HCT116 (cell line): Measurements from ENCODE around the gene PRRT1B. TPM values are rescaled to one million over a fixed set of nuclear protein-coding genes. Genes with fewer than 3 reads are reported as not detected.

ENCODE experiments used
- ATAC-seq: fragments of 200-7000 bp; cut with Tn5 transposase; 2 replicates; pipeline ENCODE4 v1.9.1; 2020; ENCODE audit warnings: mild to moderate bottlenecking, moderate library complexity
- BruUV-seq: library from RNA; stranded (reverse); fragments of 400-500 nt; replicated peaks from 2 replicates; lab custom pipeline; 2021; lab: Mats Ljungman, UMichigan
- CTCF ChIA-PET: fragments of 300-600 bp; sonication (Branson Sonifier 250); formaldehyde crosslinking; loops from one replicate; lab custom pipeline; 2021; ENCODE audit warnings: antibody characterized with exemption; lab: Charles Lee
- POLR2A ChIA-PET: fragments of 300-600, 350-600 bp; sonication (Branson Sonifier 250); formaldehyde crosslinking; loops from one replicate; lab custom pipeline; 2021; ENCODE audit warnings: antibody characterized with exemption; lab: Charles Lee
- RAD21 ChIA-PET, 2 experiments: fragments of 300-600 bp; sonication (Branson Sonifier 250); formaldehyde crosslinking; loops; one replicate each; lab custom pipeline; 2023; ENCODE audit warnings: low total read pairs in 2 of 2; ENCODE audit not compliant: uncharacterized antibody in 2 of 2, unreplicated experiment in 2 of 2, low non-redundant PET in 1 of 2; lab: Charles Lee
- DNase-seq: peaks from one replicate; pipeline ENCODE4 v3.0.0-alpha.2; 2010; ENCODE audit warnings: low read depth, low spot score
- H2AFZ ChIP-seq: fragments of 200-600 bp; shearing (Covaris generic), sonication (generic); 2 replicates; pipeline ENCODE4 v1.6.1; 2017; ENCODE audit warnings: low read depth, mixed run types, mixed read lengths, antibody characterized with exemption, low read length; ENCODE audit not compliant: poor library complexity, severe bottlenecking
- H3K27ac ChIP-seq: 2 replicates; pipeline ENCODE4 v1.5.1; 2012; ENCODE audit warnings: low read depth, low read length
- H3K27me3 ChIP-seq: fragments of 200-600 bp; sonication (generic); 2 replicates; pipeline ENCODE4 v1.6.1; 2016; ENCODE audit warnings: mixed run types, low read length, mixed read lengths; ENCODE audit not compliant: insufficient read depth
- H3K36me3 ChIP-seq, 2 experiments: fragments of 200-500 bp in 1 of 2; fragments of 200-600 bp in 1 of 2; sonication (Bioruptor generic) in 1 of 2; sonication (generic) in 1 of 2; 2 replicates each; pipeline versions ENCODE4 v1.5.1 to v1.6.1; 2014 to 2016; ENCODE audit warnings: low read length in 2 of 2, inconsistent platforms in 1 of 2, mixed read lengths in 1 of 2, mixed run types in 1 of 2; ENCODE audit not compliant: insufficient read depth in 2 of 2, control insufficient read depth in 1 of 2
- H3K4me1 ChIP-seq, 2 experiments: fragments of 200-600 bp in 1 of 2; sonication (generic) in 1 of 2; 2 replicates each; pipeline versions ENCODE4 v1.5.1 to v1.6.1; 2012 to 2017; ENCODE audit warnings: low read length in 2 of 2, inconsistent platforms in 1 of 2, mild to moderate bottlenecking in 1 of 2, mixed read lengths in 1 of 2, mixed run types in 1 of 2, moderate library complexity in 1 of 2; ENCODE audit not compliant: insufficient read depth in 2 of 2, control insufficient read depth in 1 of 2
- H3K4me2 ChIP-seq: fragments of 200-600 bp; sonication (generic); 2 replicates; pipeline ENCODE4 v1.6.1; 2017; ENCODE audit warnings: mixed run types, low read length, mixed read lengths
- H3K4me3 ChIP-seq, 2 experiments: fragments of 200-600 bp in 1 of 2; sonication (generic) in 1 of 2; replicated peaks in 1 of 2; 2 replicates each; pipeline ENCODE4 v1.5.1; 2011 to 2016; ENCODE audit warnings: low read length in 2 of 2, control low read depth in 1 of 2, low read depth in 1 of 2, mild to moderate bottlenecking in 1 of 2, mixed read lengths in 1 of 2, mixed run types in 1 of 2
- H3K79me2 ChIP-seq: fragments of 200-600 bp; sonication (generic); 2 replicates; pipeline ENCODE4 v1.6.1; 2017; ENCODE audit warnings: mild to moderate bottlenecking, mixed run types, low read length, moderate library complexity, mixed read lengths; ENCODE audit not compliant: insufficient read depth
- H3K9ac ChIP-seq: fragments of 200-600 bp; sonication (generic); 2 replicates; pipeline ENCODE4 v1.6.1; 2016; ENCODE audit warnings: low read length, mixed read lengths
- H3K9me2 ChIP-seq: fragments of 200-600 bp; sonication (generic), shearing (Covaris generic); 2 replicates; pipeline ENCODE4 v1.6.1; 2017; ENCODE audit warnings: mixed run types, mild to moderate bottlenecking, moderate library complexity; ENCODE audit not compliant: insufficient read depth
- H3K9me3 ChIP-seq, 2 experiments: fragments of 200-500 bp in 1 of 2; fragments of 200-600 bp in 1 of 2; sonication (Bioruptor generic) in 1 of 2; sonication (generic) in 1 of 2; 2 replicates each; pipeline ENCODE4 v1.6.1; 2014 to 2017; ENCODE audit warnings: low read length in 2 of 2, mixed read lengths in 2 of 2, inconsistent platforms in 1 of 2, low read depth in 1 of 2, mild to moderate bottlenecking in 1 of 2, mixed run types in 1 of 2, moderate library complexity in 1 of 2; ENCODE audit not compliant: control insufficient read depth in 1 of 2, insufficient read depth in 1 of 2
- H4K20me1 ChIP-seq: fragments of 200-600 bp; sonication (generic), shearing (Covaris generic); 2 replicates; pipeline ENCODE4 v1.6.1; 2017; ENCODE audit warnings: mixed run types, mild to moderate bottlenecking, moderate library complexity; ENCODE audit not compliant: insufficient read depth
- CEBPB ChIP-seq: IDR thresholded peaks from 2 replicates; pipeline ENCODE4 v1.6.1; 2012; ENCODE audit warnings: low read depth
- JUND ChIP-seq: IDR thresholded peaks from 2 replicates; pipeline ENCODE4 v1.6.1; 2012
- POLR2A ChIP-seq: IDR thresholded peaks from 2 replicates; pipeline ENCODE4 v1.7.0; 2011; ENCODE audit warnings: borderline replicate concordance; ENCODE audit not compliant: insufficient read depth, insufficient read length; ENCODE audit errors: extremely low read depth
- SRF ChIP-seq: IDR thresholded peaks from 2 replicates; pipeline ENCODE4 v1.6.1; 2012; ENCODE audit warnings: low read depth
- TCF7L2 ChIP-seq: IDR thresholded peaks from 2 replicates; pipeline ENCODE4 v1.7.0; 2011; ENCODE audit warnings: borderline replicate concordance, inconsistent platforms; ENCODE audit not compliant: insufficient read depth, insufficient read length; ENCODE audit errors: extremely low read depth
- YY1 ChIP-seq: IDR thresholded peaks from 2 replicates; pipeline ENCODE4 v1.6.1; 2011; ENCODE audit warnings: low read length, low read depth, moderate library complexity, mild to moderate bottlenecking; ENCODE audit not compliant: insufficient replicate concordance; ENCODE audit errors: extremely low read depth
- ZNF274 ChIP-seq: fragments of 200-500 bp; sonication (Bioruptor generic); IDR thresholded peaks from 2 replicates; pipeline ENCODE4 v1.6.1; 2014; ENCODE audit warnings: mild to moderate bottlenecking, low read depth, low read length, inconsistent platforms
- intact Hi-C: fragments of 100-400 bp; cut with micrococcal nuclease; formaldehyde crosslinking; loops from 2 replicates; pipeline ENCODE4 v1.10.0; 2022
- total RNA-seq: library from RNA; stranded (reverse); gene quantifications from one replicate; pipeline ENCODE4 v1.2.1, GENCODE V29; 2021; ENCODE audit not compliant: unreplicated experiment
- TF ChIP-seq, protein P1 (sequence below): IDR thresholded peaks from 2 replicates; pipeline ENCODE4 v1.6.1; 2012; ENCODE audit warnings: low read depth
- TF ChIP-seq, protein P2 (sequence below): IDR thresholded peaks from 2 replicates; pipeline ENCODE4 v1.6.1; 2012
- TF ChIP-seq, protein P3 (sequence below), 3 experiments: fragments of 200-600 bp in 1 of 3; sonication (generic) in 1 of 3; IDR thresholded peaks in 2 of 3; conservative IDR thresholded peaks in 1 of 3; 2 replicates each; pipeline ENCODE4 v1.5.1; 2012 to 2017; ENCODE audit warnings: low read depth in 2 of 3, low read length in 2 of 3, antibody characterized with exemption in 1 of 3, borderline replicate concordance in 1 of 3, control low read depth in 1 of 3, mild to moderate bottlenecking in 1 of 3, mixed read lengths in 1 of 3, mixed run types in 1 of 3, moderate library complexity in 1 of 3; ENCODE audit not compliant: insufficient read depth in 1 of 3
- TF ChIP-seq, protein P4 (sequence below): IDR thresholded peaks from 2 replicates; pipeline ENCODE4 v1.6.1; 2011; ENCODE audit warnings: mild to moderate bottlenecking, low read length, moderate library complexity; ENCODE audit not compliant: insufficient replicate concordance; ENCODE audit errors: extremely low read depth

The PRRT1B gene
- total RNA-seq, 1 experiment from 2014 or later: not detected

DNA sequence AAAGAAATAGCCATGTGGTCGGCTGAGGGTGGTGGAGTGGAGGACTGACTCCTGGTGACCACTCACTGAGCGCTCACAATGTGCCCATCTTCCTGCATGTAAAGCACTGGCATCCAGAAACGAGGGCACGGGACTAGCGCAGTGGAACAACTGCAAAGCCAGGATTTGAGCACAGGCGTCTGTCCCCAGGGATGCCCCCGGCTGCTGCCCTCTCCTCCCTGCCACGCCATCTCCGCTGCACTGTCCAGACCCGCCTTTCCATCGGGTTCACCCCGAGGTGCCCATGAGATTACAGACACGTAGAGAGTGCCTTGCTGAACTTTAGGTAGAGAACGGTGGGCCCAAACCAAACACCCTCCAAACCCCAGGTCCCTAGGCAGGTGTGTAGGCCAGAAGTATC is 44.7 kb downstream of the PRRT1B start:
- no peaks in the 10 kb centered on the region; a peak in 1 of 4 replicates for H3K36me3 ChIP-seq
- BruUV-seq: no TSS peak
- H3K9me2 ChIP-seq: no peaks in the 10 kb centered on the region
- no peaks in the 10 kb centered on the region for H3K27me3 ChIP-seq
- H3K4me2 ChIP-seq: no peak overlapping the region
- H3K4me1 ChIP-seq: no peaks in the 10 kb centered on the region
- ATAC-seq: no peak
- H3K9ac ChIP-seq: no peak overlapping the region
- CTCF ChIA-PET: no interaction called here
- H3K27ac ChIP-seq: no peak overlapping the region
- H3K79me2 ChIP-seq: no peaks in the 10 kb centered on the region
- H2AFZ ChIP-seq: no peak overlapping the region
- TF ChIP-seq ZNF274 (no peak), YY1 (no peak), POLR2A (no peak), TCF7L2 (no peak), SRF (no peak), CEBPB (no peak), JUND (no peak)
- TF ChIP-seq, protein P1, sequence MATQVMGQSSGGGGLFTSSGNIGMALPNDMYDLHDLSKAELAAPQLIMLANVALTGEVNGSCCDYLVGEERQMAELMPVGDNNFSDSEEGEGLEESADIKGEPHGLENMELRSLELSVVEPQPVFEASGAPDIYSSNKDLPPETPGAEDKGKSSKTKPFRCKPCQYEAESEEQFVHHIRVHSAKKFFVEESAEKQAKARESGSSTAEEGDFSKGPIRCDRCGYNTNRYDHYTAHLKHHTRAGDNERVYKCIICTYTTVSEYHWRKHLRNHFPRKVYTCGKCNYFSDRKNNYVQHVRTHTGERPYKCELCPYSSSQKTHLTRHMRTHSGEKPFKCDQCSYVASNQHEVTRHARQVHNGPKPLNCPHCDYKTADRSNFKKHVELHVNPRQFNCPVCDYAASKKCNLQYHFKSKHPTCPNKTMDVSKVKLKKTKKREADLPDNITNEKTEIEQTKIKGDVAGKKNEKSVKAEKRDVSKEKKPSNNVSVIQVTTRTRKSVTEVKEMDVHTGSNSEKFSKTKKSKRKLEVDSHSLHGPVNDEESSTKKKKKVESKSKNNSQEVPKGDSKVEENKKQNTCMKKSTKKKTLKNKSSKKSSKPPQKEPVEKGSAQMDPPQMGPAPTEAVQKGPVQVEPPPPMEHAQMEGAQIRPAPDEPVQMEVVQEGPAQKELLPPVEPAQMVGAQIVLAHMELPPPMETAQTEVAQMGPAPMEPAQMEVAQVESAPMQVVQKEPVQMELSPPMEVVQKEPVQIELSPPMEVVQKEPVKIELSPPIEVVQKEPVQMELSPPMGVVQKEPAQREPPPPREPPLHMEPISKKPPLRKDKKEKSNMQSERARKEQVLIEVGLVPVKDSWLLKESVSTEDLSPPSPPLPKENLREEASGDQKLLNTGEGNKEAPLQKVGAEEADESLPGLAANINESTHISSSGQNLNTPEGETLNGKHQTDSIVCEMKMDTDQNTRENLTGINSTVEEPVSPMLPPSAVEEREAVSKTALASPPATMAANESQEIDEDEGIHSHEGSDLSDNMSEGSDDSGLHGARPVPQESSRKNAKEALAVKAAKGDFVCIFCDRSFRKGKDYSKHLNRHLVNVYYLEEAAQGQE: no peak
- TF ChIP-seq, protein P2, sequence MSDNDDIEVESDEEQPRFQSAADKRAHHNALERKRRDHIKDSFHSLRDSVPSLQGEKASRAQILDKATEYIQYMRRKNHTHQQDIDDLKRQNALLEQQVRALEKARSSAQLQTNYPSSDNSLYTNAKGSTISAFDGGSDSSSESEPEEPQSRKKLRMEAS: no peak
- TF ChIP-seq, protein P3, sequence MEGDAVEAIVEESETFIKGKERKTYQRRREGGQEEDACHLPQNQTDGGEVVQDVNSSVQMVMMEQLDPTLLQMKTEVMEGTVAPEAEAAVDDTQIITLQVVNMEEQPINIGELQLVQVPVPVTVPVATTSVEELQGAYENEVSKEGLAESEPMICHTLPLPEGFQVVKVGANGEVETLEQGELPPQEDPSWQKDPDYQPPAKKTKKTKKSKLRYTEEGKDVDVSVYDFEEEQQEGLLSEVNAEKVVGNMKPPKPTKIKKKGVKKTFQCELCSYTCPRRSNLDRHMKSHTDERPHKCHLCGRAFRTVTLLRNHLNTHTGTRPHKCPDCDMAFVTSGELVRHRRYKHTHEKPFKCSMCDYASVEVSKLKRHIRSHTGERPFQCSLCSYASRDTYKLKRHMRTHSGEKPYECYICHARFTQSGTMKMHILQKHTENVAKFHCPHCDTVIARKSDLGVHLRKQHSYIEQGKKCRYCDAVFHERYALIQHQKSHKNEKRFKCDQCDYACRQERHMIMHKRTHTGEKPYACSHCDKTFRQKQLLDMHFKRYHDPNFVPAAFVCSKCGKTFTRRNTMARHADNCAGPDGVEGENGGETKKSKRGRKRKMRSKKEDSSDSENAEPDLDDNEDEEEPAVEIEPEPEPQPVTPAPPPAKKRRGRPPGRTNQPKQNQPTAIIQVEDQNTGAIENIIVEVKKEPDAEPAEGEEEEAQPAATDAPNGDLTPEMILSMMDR (IDR thresholded peaks at IDR 0.05 in 2 of 3, conservative IDR thresholded peaks at IDR 0.05 in 1 of 3; ENCODE audit: borderline replicate concordance in 1 of 3, insufficient read depth in 1 of 3, low read depth in 2 of 3, low read length in 2 of 3): no peak
- TF ChIP-seq, protein P4, sequence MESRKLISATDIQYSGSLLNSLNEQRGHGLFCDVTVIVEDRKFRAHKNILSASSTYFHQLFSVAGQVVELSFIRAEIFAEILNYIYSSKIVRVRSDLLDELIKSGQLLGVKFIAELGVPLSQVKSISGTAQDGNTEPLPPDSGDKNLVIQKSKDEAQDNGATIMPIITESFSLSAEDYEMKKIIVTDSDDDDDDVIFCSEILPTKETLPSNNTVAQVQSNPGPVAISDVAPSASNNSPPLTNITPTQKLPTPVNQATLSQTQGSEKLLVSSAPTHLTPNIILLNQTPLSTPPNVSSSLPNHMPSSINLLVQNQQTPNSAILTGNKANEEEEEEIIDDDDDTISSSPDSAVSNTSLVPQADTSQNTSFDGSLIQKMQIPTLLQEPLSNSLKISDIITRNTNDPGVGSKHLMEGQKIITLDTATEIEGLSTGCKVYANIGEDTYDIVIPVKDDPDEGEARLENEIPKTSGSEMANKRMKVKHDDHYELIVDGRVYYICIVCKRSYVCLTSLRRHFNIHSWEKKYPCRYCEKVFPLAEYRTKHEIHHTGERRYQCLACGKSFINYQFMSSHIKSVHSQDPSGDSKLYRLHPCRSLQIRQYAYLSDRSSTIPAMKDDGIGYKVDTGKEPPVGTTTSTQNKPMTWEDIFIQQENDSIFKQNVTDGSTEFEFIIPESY: no peak
- H3K9me3 ChIP-seq: no peaks in the 10 kb centered on the region
- no peak overlapping the region for H3K4me3 ChIP-seq
- H4K20me1 ChIP-seq: no peaks in the 10 kb centered on the region
- DNase-seq: no peak
- intact Hi-C loops: no loop called here
- POLR2A ChIA-PET: no interaction called here
- RAD21 ChIA-PET: no interaction called here
